DMS153 treated with DMSO at 0.1 percent for 48 hours (cell line): ENCODE results near the gene BTN3A1.

Experiments used
- DNase-seq: peaks from one replicate; lab custom pipeline; 2025; ENCODE audit not compliant: unreplicated experiment; lab: John Stamatoyannopoulos, UW

The BTN3A1 gene

DNA sequence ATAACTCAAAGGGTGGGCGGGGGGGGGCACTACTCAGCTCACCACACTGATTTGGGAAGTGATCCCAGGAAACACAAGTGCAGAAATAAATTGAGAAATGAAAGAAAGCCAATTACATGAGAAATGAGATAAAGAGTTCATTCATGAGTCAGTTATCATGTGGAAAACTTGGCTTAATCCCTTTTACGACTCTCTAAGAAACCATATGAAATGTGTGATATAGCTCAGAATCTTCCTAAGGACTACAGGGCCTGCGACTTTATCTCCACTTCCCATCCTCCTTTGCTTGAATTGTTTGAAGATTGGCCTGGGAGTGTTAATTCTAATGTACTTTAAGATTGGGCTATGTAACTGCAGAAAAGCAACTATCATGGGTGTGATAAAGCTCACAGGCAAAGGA, 22.8 kb upstream of the BTN3A1 start:
- no peak for DNase-seq

DNA sequence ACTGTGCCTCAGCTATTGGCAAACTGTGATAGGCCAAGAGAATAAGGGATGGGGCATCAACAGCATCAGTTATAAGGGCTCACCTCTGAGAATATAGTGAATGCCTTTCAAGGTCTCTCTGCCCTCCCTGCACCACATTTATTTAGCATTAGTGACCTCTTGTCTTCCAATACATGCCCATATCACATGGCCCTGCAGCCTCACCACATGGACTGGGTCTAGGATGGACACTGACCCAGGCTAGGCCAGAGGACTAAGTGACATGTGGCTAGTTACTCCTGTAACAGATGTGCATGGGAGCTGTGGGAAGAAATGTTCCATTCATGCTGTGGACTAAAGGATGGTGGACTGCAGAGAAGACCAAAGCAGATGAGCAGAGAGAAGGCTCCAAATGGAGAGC, 22.3 kb upstream of the BTN3A1 start:
- no peak for DNase-seq

DNA sequence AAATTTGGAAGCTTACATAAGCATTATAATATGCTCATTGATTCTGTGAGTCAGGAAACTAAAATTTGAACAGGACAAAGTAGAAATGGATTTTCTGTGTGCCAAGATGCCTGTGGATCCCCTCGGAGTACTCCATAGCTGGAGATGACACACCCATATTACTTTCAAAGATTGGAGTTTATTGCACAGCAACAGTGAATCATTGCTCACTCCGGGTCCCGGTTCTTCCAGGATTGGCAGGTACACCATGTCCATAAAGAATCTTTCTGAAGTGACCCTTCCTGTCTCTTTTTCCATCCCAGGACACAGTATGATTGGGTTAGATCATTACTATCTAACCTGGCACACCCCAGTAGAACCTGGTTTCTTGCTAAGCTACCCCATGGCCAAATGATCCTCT, 21.8 kb upstream of the BTN3A1 start:
- DNase-seq: no peak

DNA sequence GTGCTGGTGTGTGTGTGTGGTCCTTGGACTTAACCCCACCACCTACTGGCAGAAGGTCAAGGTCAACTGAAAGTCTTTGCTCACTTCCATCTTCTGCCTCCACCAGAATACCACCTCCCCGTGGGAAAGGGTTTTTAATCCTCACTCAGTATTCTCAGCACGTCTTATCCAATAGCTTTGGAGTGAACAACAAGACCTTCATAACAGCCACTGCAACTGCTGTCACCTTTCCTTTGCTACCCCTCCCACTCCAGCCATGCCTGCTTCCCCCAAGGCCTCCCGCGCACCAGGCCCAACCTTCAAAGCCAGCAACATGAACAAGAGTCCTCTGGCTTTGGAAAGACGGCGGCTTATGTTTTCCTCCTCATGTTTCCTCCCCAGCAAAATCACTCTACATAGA, 20.0 kb upstream of the BTN3A1 start:
- DNase-seq: no peak

DNA sequence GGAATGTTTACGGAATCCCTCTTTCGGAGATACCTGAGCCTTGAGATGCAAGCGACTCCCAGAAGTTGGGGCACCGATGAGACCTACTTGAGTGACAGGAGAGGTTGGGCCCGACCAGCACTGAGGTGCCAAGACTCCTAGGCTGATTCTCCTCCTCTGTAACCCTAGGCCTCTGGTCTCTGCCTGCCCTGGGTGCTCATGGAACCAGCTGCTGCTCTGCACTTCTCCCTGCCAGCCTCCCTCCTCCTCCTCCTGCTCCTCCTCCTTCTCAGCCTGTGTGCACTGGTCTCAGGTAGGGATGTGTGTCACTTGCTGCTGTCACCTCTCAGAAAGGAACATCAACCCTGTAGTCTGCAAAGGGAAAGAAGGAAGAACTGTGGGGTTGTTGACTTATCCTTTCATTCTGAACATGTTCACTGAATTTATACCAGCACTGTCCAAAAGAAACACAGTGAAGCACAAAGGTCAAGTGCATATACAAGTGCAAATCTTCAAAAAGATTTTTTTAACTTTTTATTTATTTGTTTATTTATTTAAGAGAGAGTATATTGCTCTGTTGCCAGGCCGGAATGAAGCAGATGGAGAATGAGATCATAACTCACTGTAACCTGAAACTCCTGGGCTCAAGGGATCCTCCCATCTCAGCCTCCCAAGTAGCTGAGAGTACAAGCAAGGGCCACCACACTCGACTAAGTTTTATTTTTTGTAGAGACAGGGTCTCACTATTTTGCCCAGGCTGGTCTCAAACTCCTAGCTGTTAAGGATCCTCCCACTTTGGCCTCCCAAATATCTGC, 18.3 kb upstream of the BTN3A1 start:
- no peak for DNase-seq

DNA sequence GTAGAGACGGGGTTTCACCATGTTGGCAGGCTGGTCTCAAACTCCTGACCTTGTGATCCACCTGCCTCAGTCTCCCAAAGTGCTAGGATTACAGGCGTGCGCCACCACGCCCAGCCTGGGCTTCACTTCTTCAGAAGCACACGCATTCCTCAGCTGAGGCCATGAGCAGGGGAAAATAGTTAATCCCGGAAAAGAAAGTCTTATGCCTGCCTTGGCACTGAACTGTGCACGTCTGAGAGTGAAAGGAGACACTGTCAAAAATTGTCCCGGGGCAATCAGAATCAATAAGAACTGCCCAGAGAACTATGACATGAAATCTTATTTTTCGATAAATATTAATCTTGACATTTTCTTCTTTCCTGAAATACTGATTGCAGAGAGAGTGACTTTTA, 16.3 kb upstream of the BTN3A1 start:
- DNase-seq: no peak

GRCh38 chr6:26387565-26387964, 14.5 kb upstream of the BTN3A1 start:
- DNase-seq: no peak

GRCh38 chr6:26388014-26388413, 14.1 kb upstream of the BTN3A1 start:
- no peak for DNase-seq

DNA sequence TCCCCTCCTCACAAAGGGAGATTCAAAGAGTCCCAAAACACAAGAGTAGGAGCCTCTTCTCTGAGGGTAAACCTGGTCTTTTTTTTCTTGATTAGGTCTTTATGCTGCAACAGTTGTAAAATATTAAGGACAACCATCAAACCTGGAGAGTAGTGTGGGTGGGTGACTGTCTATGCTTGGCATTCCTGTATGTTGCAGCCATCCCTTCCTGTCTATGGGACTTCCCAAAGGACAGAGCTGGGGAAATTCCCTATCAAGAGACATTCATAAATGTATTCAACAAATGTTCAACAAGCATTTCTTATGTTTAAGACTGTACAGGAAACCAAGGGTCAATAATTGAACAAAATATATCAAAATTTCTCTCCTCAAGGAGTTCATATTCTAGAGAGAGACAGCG, 13.6 kb upstream of the BTN3A1 start:
- no peak for DNase-seq

DNA sequence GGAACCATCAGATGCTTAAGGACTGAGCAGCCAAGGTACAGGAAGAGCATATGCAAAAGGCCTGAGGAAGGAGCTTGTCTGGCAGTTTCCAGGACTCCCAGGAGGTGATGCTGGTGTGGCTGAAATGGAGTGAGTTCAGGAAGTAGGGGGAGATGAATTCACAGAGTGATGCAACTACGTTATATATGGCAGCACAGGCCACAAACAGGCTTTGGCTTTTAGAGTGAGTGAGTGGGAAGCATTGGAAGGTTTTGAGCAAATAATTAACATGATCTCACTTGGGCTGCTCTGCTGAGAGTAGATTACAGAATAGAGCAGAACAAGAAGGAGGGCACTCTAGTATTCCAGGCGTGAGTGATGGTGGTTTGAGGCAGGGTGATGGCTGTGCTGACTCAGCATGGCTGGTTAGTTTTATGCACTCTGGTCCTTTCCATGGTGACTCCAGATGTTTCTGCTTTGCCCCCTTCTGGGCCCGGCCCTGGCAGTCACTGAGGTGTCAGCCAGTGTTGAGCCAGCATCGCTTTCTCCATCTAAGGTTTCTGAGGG, 12.7 kb upstream of the BTN3A1 start:
- no peak for DNase-seq

GRCh38 chr6:26390531-26390930, 11.5 kb upstream of the BTN3A1 start:
- DNase-seq: no peak

DNA sequence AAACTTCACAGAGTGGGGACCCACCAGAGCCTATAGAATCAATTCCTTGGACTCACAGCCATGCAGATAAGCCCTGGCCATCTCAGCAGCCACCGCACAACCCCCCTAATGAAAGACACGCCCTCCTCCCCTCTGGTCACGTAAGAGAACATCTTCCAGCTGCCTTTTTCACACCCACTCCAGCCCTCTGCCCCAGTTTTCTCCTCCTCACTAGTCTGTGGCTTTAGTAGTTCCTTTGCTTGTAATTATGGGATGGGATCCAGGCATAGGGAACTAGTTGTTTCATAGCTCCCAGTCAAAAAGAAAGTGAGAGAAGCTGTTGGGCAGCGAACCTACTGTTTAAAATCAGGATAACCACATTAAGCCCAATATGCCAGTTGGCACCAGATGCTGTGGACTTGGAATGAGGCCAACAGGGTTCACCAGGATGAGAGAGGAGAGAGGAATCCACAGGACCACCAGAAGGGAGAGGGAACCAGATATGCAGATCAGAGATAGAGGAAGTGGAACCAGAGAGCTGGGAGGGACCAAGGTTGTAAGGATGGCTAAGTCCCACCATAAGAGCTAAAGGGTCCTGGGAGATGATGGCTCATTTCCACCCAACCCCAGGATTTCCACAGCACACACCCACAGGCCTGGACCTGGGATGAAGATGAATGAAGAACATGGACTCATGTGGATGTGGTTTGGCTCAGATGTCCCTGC, 9.0 kb upstream of the BTN3A1 start:
- no peak for DNase-seq

DNA sequence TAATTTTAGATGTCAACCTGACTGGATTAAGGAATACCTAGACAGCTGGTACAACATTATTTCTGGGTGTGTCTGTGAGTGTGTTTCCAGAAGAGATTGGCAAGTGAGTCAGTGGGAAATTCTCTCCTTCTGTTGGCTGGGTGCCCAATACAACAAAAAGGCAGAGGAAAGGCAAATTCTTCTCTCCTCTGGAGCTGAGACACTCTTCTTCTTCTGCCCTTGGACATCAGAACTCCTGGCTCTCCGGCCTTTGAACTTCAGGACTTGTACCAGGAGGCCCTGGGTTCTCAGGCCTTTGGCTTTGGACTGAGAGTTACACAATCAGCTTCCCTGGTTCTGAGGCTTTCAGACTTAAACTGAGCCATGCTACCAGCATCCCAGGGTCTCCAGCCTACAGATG, 7.8 kb upstream of the BTN3A1 start:
- DNase-seq: no peak

DNA sequence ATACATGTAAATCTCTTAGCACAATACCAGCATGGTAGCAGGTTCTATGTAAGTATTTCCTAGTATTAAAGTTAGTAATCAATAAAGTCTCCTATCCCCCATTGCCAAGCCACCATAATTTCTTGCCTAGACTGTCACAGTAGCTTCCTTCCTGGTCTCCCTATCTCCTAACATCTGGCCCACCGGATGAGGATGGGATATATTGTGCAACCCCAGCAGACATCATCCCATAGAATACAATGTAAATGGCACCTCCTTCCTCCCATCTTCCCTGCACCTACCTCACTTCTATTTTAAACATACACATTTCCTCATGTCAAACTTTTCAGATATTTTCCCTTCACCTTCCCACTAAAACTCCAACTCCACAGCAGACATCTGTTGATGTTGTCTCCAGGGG, 3.5 kb upstream of the BTN3A1 start:
- DNase-seq: no peak

DNA sequence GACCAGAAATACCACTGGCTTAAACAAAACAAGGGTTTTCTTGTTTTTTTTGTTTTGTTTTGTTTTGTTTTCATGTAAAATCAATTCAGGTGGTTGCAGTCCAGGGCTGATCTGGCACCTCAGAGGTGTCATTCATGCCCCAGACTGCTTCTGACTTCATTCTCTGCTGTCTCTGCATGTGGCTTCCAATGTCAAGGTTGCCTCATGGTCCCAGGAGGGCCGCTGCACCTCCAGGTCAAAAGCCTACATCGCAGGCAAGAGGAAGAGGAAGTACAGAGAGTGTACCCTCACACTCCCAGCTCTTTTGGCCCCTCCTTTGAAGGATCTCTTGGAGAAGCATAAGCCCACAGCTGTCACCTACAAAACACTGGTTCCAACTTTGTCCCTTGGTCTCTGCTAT, 1.4 kb upstream of the BTN3A1 start:
- no peak for DNase-seq

DNA sequence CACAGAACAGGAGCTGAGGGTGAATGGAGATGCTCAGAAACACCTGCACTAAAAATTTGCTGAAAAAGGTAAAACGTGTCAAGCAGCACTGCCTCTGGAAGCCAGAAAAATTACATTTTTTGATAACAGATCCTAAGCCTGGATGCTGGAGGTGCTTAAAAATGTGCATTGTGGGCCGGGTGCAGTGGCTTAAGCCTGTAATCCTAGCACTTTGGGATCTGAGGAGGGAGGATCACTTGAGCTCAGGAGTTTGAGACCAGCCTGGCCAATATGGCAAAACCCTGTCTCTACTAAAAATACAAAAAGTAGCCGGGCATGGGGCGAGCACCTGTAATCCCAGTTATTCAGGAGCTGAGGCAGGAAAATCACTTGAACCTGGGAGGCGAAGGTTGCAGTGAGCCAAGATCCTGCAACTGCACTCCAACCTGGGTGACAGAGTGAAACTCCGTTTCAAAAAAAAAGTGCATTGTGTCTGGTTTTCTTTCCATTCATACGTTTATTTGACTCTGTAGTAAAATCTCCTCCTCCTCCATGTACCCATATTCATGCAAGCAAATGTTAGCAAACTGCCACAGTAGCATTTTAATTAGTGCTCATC, 587 bp upstream of the BTN3A1 start:
- DNase-seq: no peak

- no peak for DNase-seq
These were observed 1.8 kb downstream of the BTN3A1 start for GRCh38 chr6:26403893-26404292.

DNA sequence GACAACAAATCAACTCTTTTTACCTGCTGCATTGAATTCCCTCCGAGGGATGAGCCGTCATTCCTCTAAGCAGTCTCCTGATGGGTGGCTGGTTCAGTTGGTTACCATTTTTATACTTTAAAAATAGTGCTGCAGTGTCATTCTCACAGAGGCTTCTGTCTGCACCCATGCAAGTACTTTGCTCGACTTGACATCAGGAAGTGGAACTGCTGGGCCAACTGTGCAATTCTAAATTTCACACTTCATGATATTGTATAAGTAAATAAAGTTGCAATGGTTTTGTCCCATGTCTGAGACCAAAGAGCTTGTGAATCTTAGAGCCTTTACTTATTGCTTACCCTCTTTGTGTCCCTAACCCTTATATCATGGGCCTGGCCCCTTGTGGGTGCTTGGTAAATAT, 2.5 kb downstream of the BTN3A1 start:
- DNase-seq: no peak

GRCh38 chr6:26408828-26409730, 7.0 kb downstream of the BTN3A1 start:
- DNase-seq: no peak

- no peak for DNase-seq
These were observed 9.7 kb downstream of the BTN3A1 start for GRCh38 chr6:26411751-26412150.

DNA sequence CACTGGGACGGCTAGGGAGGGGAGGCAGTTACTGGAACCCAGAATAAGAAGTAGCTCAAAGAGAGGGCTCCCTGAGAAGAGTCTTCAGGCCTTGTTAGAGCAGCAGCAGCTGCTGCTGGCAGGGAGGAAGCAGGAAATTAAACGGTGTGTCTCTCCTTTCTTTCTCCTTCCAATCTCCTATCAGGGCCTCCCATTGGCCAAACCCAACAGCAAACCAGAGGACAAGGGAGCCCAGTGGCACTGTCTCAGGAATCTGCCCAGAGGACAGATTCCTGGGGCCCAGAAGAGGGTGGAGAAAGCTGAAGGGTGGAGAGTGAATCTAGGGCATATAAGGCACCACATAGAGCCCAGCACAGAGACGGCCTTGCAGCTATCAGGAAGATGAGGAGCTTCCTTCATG, 10.2 kb downstream of the BTN3A1 start:
- no peak for DNase-seq
